Esophagus squamous epithelium (tissue), 5 donors: ENCODE data around the gene SLC27A5. TPM values are rescaled to one million over a fixed set of nuclear protein-coding genes. Genes with fewer than 3 reads are reported as not detected.
"Not testable (repeated sequence)": the region's sequence is repeated elsewhere in the genome, so short reads cannot be mapped to it uniquely, and the experiment has no call there.

ENCODE experiments used
- DNase-seq: peaks from one replicate; lab custom pipeline; 2025; lab: John Stamatoyannopoulos, UW
- H3K27ac ChIP-seq, 4 donors: fragments of 200-600 bp; sonication (generic); one replicate each; pipeline ENCODE4 v1.5.1; 2016 to 2019; ENCODE audit warnings: mild to moderate bottlenecking in 1 of 4
- H3K27me3 ChIP-seq, 4 donors: fragments of 200-600 bp; sonication (generic); 1 replicate in 3 of 4; 2 replicates in 1 of 4; pipeline versions ENCODE4 v1.5.1 to v1.6.0; 2017 to 2021; ENCODE audit warnings: antibody characterized with exemption in 1 of 4
- H3K36me3 ChIP-seq, 3 donors: fragments of 200-600 bp; sonication (generic); one replicate each; pipeline ENCODE4 v1.5.1; 2016 to 2019
- H3K4me1 ChIP-seq, 3 donors: fragments of 200-600 bp; sonication (generic); one replicate each; pipeline ENCODE4 v1.5.1; 2017 to 2019
- H3K4me3 ChIP-seq, 4 donors: fragments of 200-600 bp; sonication (generic); 1 replicate in 3 of 4; 2 replicates in 1 of 4; pipeline ENCODE4 v1.5.1; 2016 to 2019; ENCODE audit warnings: mild to moderate bottlenecking in 2 of 4, moderate library complexity in 1 of 4
- H3K9me3 ChIP-seq, 3 donors: fragments of 200-600 bp; sonication (generic); one replicate each; pipeline ENCODE4 v1.5.1; 2016 to 2019
- CTCF ChIP-seq, 6 experiments: fragments of 450-650 bp in 4 of 6; fragments of 200-600 bp in 2 of 6; sonication (generic) in 2 of 6; IDR thresholded peaks; one replicate each; pipeline ENCODE4 v1.5.1; 2016 to 2019; ENCODE audit warnings: antibody characterized with exemption in 6 of 6, mild to moderate bottlenecking in 4 of 6, moderate library complexity in 4 of 6
- POLR2A ChIP-seq, 4 donors: fragments of 450-650 bp; IDR thresholded peaks; one replicate each; pipeline ENCODE4 v1.6.1; 2017; ENCODE audit warnings: antibody characterized with exemption in 4 of 4, mild to moderate bottlenecking in 4 of 4, moderate library complexity in 3 of 4
- WGBS, 2 donors: methylation state at CpG; one replicate each; pipeline ENCODE4 v1.1.5; 2018; 5-methylcytosine and 5-hydroxymethylcytosine counted together
- intact Hi-C: fragments of 100-400 bp; cut with DNase I; formaldehyde crosslinking; loops from one replicate; pipeline ENCODE4 v1.15.0; 2022
- total RNA-seq, 4 donors: library from RNA; depleted of rRNA; stranded (reverse); fragments of >200 nt; gene quantifications; one replicate each; pipeline ENCODE4 v1.1.0, GENCODE V29; 2016
- donor health status: DM: yes; HTN: yes; CAD: no.

Gene SLC27A5
- total RNA-seq, 4 donors from 2014 or later, result 1.9 to 5.3 (median 2.6) TPM

DNA sequence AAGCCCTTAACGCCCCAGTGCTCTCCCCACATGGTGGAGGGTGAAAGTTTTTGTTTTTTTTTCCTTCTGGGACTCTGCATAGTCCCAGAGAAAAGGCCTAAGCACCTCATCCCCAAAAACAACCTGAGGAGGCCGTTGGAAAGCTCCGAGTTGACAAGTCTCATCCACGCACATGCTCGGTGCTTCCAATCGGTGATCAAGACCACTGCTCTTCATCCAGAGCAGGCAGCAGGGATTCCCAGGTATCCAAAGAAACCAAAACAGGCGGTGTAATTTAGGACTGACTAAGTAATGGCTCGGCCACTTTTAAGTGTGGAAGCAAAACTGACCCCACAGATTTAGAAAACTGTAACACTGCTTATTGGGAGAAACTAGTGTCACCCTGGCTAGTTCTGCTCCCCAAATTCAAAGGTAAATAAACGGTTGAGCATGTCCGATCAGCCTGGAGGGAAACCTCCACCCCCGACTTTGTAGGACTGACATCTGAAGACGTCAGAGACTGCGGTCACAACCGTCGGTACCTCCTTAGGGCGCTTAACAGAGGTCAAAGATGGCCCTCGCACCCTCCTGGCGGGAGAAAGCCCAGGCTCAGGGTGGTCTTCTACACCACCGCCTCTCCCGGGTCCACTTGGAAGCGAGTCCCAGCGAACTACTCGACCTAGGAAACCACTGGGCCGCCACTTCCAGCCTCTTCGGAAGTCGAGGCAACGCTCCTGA lies 36.6 kb downstream of the SLC27A5 start:
- Histone ChIP-seq H3K27ac (peak overlapping the region; percentile 81 to 95 (median 90)), H3K36me3 (peaks cover 10 to 64% (median 16%) of the 10 kb centered on the region in 3 donors), H3K27me3 (no peaks in the 10 kb centered on the region), H3K4me3 (peak overlapping the region; percentile 61 to 78 (median 69)), H3K9me3 (no peaks in the 10 kb centered on the region), H3K4me1 (peaks cover 7 to 29% (median 18%) of the 10 kb centered on the region in 3 donors)
- 9 to 43% methylated on average over 11 to 18 of the region's 27 CpGs for WGBS, 2 donors
- TF ChIP-seq POLR2A (IDR thresholded peaks at IDR 0.05) (no peak), CTCF (IDR thresholded peaks at IDR 0.05) (no peak)
- no peak for DNase-seq
- intact Hi-C loops, result no loop called here

- H3K9me3 ChIP-seq, result no peaks in the 10 kb centered on the region
- 80 to 89% methylated on average over 12 of the region's 12 CpGs for WGBS, 2 donors
- DNase-seq, result no peak
- H3K27ac ChIP-seq, result no peak overlapping the region
- TF ChIP-seq CTCF (IDR thresholded peaks at IDR 0.05), result no peak
- TF ChIP-seq POLR2A (IDR thresholded peaks at IDR 0.05), result no peak
- no peaks in the 10 kb centered on the region for H3K27me3 ChIP-seq
- peaks cover 7 to 29% (median 18%) of the 10 kb centered on the region in 3 donors for H3K4me1 ChIP-seq
- peaks cover 18 to 64% (median 19%) of the 10 kb centered on the region in 3 donors for H3K36me3 ChIP-seq
- intact Hi-C loops, result no loop called here
- no peak overlapping the region for H3K4me3 ChIP-seq
These were observed 37.3 kb downstream of the SLC27A5 start for GRCh38 chr19:58474291-58474996.

GRCh38 chr19:58473775-58474174 lies 38.0 kb downstream of the SLC27A5 start:
- Histone ChIP-seq H3K27ac (no peak overlapping the region), H3K4me3 (no peak overlapping the region), H3K4me1 (peaks cover 8 to 33% (median 18%) of the 10 kb centered on the region in 3 donors), H3K36me3 (peaks cover 21 to 62% (median 23%) of the 10 kb centered on the region in 3 donors), H3K9me3 (no peaks in the 10 kb centered on the region), H3K27me3 (no peaks in the 10 kb centered on the region)
- TF ChIP-seq CTCF (IDR thresholded peaks at IDR 0.05) (no peak), POLR2A (IDR thresholded peaks at IDR 0.05) (no peak)
- DNase-seq, result no peak
- intact Hi-C loops, result no loop called here

DNA sequence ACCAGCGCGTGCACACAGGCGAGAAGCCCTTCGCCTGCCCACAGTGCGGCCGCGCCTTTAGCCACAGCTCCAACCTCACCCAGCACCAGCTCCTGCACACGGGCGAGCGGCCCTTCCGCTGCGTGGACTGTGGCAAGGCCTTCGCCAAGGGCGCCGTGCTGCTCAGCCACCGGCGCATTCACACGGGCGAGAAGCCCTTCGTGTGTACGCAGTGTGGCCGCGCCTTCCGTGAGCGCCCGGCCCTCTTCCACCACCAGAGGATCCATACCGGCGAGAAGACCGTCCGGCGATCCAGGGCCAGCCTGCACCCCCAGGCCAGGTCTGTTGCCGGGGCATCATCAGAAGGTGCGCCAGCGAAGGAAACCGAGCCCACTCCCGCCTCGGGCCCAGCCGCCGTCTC lies 40.1 kb downstream of the SLC27A5 start:
- 95% methylated on average over 22 of the region's 39 CpGs; no CpG with 5 or more reads in 1 of the 2 donors for WGBS, 2 donors
- Histone ChIP-seq H3K4me3 (no peak overlapping the region), H3K36me3 (peaks cover 21 to 49% (median 23%) of the 10 kb centered on the region in 3 donors), H3K9me3 (no peaks in the 10 kb centered on the region), H3K4me1 (peaks cover 14 to 38% (median 19%) of the 10 kb centered on the region in 3 donors), H3K27ac (no peak overlapping the region), H3K27me3 (no peaks in the 10 kb centered on the region)
- intact Hi-C loops, result no loop called here
- TF ChIP-seq CTCF (IDR thresholded peaks at IDR 0.05), result no peak
- TF ChIP-seq POLR2A (IDR thresholded peaks at IDR 0.05), result no peak
- no peak for DNase-seq

DNA sequence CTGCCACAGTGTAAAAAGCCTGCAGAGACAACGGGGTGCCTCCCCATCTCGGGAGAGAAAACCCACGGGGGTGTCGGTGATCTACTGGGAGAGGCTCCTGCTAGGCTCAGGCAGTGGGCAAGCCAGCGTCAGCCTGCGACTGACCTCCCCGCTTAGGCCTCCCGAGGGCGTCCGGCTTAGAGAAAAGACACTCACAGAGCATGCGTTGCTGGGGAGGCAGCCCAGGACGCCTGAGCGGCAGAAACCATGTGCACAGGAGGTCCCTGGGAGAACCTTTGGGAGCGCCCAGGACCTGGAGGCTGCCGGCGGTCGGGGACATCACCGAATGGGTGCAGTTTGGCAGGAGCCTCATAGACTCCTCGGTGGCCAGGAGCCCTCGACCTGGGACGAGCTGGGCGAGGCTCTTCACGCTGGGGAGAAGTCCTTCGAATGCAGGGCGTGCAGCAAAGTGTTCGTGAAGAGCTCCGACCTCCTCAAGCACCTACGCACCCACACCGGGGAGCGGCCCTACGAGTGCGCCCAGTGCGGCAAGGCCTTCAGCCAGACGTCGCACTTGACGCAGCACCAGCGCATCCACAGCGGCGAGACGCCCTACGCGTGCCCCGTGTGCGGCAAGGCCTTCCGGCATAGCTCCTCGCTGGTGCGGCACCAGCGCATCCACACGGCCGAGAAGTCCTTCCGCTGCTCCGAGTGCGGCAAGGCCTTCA lies 40.8 kb downstream of the SLC27A5 start:
- intact Hi-C loops, H3K4me3 ChIP-seq, H3K27me3 ChIP-seq, DNase-seq, H3K27ac ChIP-seq, H3K9me3 ChIP-seq: not testable (repeated sequence)
- Histone ChIP-seq H3K36me3 (peaks cover 21 to 49% (median 23%) of the 10 kb centered on the region in 3 donors), H3K4me1 (peaks cover 14 to 38% (median 20%) of the 10 kb centered on the region in 3 donors)
- WGBS, 2 donors, result 91 to 96% methylated on average over 5 to 17 of the region's 53 CpGs
